ENCODE measurements around the gene DCT.

DCT gene

DNA sequence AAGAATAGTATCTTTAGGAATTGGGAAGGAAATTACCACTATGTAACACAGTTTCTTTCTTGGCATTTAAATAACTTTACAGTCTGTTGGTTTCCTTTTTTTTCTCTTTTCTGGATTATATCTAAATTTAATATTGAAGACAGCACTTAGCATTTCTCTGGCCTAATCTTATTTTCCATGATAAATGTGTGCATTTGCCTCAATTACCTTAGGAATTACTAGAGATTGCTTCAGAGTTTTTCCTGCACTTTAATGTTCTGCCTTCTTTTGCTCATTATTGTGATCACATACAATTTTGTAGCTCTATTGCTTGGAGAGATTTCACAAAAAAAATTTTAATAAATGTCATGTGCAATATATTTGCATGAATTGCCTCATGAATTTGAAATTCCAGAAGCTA is 25.1 kb downstream of the DCT start:
- no peak for DNase-seq (ENCODE audit: low spot score)

DNA sequence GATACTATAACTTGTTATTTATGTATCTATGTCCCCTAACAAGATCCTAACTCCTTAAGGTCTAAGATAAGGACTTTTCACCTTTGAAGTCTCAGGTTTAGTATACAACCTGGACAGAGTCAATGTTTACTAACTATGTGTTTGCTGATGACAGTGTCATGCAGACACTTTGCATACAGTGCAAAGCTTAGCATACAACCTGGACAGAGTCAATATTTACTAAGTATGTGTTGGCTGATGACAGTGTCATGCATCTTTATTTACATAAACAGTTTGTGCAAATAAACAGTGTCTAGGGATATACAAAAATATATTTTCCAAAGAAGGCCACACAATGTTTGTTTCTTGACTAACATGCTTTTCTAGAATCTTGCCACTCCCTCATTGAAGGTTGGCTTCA is 34.7 kb downstream of the DCT start:
- DNase-seq (ENCODE audit: low spot score) = no peak

DNA sequence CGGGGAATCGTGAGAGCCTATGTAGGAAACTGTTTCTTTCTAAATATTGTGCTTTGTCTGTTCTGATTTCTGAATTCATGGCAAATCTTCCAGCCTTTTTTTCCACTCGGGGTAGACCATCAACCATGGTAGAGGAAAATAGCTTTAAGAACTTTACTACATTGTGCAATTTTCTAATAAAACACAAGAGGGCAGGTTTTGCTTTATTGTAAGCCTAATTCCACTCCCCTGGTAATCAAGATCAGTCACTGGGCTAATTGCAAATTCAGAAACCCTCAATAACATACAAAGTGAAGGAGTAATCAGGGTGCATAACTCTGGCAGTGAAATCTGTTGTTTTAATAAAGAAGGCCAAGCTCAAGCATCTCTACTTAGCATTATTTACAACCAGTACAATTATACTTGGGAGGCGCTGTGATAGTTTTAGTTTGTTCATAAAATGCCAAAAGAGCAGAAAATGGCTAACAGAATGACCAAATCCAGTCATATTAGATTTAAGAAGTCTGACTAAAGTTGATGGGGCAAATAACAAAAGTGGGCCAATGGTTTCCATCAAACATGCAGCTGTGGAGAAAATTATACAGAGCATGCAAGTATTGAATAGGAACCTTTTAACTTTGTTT is 43.8 kb downstream of the DCT start:
- peak; percentile 65 for DNase-seq (ENCODE audit: low spot score)

DNA sequence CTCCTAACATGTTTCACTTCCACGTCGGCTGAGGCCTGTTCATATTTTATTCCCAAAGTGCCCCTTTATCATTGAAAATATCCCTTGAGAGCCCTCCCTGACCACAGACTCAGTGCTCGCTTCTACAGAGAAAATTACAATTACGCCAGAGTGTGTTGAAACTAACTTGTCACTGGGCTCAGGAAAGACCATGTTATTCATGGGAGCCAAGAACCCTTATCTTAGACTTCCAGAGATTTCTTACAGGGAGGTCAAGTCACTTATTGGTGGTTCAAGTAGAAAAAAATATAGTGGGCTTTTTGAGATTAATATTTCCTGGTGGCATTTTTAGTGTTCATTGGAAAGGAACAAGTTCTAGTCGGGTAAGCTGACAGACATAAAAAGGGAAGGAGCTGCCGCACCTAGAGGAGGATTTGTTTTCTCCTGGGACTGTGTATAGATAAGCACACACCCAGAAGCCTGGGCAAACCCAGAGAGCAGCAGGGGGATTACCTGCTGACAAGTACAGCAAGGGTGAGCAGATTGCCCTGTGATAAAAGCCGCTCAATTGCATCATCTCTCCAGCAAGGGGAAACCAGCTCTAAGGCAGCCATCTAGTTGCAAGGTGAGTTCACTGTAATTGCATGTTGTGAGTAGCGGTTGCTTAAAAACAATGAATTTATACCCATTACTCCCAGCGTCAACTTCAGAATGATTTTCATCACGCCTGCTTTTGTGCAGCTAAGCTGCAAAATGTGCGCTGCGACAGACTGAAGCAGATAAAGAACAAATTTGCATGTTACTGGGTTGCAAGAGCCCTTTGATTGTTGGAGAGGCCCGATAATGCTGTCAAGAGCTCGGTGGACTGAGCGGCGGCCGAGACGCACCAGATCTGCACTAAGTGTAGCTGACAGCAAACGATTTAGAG is 46.2 kb downstream of the DCT start:
- no peak for DNase-seq (ENCODE audit: low spot score)

DNA sequence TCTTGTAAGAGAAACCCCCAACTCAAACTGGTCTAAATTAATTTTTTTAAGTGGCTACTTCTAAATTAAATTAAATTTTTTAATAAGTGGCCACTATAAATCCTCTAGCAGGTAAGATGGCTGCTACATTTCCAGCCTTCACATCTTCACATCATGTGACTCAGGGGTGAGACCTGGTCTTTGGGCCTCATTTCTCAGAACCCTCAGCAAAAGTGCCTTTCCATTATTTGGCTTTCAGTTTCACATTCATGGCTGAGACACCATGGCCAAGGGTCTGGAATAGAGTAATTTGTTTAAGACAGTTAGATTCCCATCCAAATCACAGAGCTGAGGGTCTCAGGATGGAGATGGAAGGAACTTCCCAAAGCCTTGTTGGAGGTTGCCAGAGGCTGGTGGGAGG is 47.5 kb downstream of the DCT start:
- DNase-seq (ENCODE audit: low spot score) = no peak

DNA sequence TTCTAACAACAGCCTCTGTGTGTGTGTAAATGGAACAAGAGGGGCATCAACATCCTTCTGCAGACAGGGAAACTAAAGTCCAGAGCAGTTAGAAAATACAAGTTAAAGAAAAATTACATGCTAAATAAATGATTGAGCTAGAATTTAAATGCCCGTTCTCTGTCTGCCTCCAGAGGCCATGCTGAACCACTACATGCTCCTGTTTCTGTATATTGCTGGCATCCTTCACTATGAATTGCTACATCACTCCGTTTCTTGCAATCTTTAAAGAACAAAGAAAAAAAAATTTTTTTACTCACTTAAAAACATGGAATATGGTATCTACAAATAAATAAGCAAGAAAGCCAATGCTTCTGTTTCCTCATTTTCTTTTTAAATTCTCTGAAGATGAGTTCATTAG is 47.9 kb downstream of the DCT start:
- no peak for DNase-seq (ENCODE audit: low spot score)

DNA sequence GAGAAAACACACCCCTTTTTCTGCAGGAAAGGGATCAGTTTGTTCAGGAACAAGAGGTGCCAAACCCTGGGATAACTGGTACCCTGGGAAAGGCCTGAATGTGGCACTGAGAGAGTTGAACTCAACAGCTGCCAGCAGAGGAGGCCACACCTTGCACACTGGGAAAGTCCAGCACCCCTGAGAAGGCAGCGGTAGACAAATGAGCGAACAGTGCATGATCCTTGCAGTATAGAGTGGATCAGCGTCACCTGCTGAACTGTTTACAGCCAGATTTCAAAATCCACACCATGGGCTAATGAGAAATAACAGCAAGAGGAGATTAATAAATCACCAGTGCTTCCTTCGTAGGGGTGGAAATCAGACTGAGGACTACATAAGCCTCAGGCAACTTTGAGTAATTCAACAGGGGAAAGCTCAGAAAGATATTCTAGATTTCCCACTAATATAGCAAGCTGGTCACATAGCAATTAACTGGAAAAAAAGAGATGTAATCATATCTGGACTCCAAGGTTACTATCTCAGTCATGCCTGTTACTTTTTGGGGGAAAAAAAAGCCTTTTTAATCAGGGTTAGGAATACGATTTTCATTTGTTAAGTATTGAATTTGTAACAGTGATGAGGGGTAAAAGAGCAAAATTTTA is 52.0 kb downstream of the DCT start:
- DNase-seq (ENCODE audit: low spot score) = no peak

DNA sequence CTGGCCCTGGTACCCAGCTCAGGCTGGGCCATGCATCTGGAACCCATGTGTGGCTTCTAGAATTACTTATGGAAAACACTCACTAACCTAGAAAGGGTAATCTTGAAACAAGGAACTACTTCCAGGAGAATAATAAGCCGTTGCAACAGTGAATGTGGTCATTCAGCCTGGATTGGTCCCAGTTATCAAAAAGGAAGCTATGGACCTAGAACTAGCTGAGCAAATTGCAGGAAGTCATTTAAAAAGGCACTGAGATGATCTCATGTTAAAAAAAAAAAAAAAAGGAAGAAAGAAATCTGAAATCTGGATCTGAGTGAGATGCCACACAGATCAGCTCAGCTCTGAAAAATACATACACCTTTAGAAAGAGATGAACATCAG is 59.6 kb downstream of the DCT start:
- no peak for DNase-seq (ENCODE audit: low spot score)

DNA sequence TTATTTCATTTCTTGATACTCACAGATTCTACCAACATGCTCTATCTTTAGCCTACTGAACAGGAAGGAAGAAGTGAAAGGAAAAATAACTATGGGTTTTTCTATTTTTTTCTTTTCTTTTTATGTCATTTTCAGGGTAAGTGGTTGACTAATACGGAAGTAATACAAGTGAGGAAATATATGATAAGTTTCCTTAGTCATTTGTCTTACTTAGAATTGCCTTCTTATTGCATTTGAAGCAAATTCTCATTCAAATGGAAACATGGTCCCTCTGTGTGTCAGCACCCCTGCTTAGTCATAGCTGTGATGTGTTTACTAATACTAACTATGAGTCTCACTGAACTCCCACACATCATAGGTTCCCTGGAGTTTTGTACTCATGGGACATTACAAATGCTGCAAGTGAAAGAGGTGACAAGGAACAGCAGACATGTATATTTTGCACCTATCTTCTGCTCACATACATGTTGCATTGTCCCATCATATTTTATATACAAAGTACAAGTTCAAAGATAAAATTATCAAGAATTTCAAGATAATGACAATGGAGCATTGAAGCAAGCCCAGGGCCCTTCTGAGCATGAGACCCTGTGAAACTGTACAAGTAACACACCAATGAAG is 60.1 kb downstream of the DCT start:
- DNase-seq (ENCODE audit: low spot score) = no peak

DNA sequence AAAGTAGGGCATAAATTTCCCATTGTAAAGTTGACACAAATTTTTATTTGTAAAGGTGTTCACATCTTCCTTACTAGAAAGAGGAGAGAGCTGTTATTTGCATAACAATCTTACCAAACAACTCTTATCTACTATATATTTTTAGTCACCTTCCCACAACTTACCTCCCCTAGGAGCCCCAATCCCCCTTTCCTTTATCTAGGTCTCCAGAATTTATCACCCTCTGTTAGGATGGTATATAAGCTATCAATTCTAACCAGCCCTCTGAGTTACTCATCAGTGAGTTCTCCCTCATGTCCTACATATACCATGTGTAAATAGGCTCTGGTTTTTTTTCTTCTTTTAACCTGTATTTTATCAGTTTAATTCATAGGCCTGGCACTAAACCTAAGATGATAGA is 62.2 kb downstream of the DCT start:
- no peak for DNase-seq (ENCODE audit: low spot score)

DNA sequence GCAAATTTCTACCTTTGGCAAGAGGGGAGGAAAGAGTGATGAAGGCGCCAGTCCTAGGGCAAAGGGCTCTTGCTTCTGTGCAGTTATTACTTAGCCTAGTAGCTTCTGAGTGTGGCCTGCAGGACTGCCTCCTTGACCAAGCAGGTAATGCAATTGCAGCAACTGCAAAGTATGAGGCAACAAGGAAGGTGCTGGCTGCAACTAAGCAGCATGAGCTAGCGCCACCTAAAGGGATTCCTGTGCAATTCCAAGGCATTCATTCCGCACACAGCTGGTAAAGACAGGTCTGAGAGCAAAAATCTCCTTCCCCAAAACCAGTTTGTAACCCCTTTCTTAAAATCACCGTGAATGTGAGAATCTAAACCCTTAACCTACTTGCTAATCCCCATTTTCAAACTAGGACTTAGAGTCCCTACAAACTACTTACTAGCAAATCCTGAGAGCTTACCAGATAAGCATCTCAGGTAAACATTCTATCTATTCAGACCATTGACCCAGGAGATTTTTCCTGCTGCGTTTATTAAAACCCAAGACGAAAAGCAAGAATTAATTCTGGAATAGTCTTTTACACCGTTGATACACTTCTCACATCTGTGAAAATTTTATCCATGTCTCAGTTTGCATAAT is 62.9 kb downstream of the DCT start:
- DNase-seq (ENCODE audit: low spot score) = no peak

DNA sequence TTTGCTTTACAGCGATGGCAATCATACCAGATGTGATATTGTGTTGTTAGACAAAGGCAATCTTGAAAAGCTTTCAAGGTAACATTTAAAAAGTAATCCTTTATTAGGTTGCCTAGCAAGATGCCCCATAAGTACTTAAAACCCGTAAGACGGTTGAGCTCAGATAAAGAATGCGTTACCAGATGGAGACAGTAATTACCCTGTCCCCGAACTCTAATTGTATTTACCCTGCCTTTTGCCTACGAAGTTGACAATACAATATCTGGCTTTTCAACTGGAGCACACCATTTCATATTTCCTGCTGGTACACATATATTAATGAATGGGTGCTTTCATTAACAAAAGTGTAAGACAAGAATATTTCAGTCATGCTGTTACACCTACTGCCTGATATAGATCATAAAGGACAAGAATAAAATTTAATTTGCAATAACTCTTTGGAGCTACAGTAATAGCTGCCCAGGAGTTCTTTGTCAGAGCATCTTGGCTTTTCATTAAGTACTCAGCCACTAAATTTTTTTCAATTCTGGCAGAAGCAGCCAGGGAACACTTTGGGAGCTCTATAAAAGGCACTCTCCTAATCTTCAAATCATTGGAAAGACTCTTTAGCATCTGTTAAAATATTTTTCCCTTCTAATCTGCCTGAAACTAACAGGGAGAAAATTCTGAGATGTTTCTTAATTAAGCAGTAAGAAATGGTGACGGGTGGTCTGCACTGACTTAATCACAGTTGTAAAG is 63.8 kb downstream of the DCT start:
- no peak for DNase-seq (ENCODE audit: low spot score)

DNA sequence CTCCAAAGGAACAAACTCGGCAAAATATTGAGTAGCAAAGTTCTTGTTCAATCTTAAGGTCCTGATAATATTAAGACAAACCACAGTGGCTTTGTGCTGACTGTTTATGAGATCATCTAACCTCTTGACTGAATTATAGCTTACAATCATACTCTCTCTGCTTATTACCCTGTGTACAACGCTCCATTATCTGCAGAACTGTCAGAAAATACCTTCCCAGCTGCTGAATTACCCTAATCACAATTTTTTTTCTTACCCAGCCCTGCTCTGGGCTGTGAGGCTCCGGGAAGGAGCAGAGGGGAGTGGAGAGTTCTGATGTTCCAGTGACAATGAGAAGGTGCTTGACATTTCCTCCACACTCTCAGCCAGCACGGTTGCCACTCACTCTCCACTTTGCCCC is 64.8 kb downstream of the DCT start:
- DNase-seq (ENCODE audit: low spot score) = no peak

DNA sequence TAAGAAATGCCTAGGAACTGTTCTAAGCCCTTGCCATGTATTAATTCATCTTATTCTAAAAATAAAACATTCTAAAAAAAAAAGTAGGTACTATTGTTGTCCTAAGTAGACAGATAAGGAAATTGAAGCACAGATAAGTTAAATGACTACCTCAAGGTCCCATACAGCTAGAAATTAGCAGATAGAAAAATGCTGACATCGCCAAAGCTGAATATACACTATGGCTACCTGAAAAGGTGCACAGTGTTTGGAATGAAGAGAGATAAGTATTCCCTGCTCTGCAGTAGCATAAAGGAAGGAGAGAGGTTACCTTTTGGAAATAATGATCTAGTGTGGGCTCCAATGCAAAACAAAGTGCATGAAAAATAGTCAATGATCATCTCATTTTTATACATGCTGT is 65.3 kb downstream of the DCT start:
- DNase-seq (ENCODE audit: low spot score) = no peak

DNA sequence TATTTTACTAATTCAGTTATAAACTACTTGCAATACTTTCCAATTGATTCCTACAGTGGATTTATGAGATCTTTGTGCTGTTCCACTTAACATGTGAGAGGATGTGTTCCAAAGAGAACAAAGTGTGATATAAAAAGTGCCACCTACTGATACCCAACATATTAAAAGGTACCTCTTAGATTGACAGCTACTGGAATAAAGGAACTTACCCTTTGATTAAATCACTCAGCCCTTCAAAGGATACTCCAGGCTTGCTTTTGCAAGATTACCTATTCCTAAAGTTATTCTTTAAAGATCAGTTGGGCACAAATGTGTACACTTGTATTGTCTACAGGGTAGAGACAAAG is 65.9 kb downstream of the DCT start:
- DNase-seq (ENCODE audit: low spot score) = no peak

DNA sequence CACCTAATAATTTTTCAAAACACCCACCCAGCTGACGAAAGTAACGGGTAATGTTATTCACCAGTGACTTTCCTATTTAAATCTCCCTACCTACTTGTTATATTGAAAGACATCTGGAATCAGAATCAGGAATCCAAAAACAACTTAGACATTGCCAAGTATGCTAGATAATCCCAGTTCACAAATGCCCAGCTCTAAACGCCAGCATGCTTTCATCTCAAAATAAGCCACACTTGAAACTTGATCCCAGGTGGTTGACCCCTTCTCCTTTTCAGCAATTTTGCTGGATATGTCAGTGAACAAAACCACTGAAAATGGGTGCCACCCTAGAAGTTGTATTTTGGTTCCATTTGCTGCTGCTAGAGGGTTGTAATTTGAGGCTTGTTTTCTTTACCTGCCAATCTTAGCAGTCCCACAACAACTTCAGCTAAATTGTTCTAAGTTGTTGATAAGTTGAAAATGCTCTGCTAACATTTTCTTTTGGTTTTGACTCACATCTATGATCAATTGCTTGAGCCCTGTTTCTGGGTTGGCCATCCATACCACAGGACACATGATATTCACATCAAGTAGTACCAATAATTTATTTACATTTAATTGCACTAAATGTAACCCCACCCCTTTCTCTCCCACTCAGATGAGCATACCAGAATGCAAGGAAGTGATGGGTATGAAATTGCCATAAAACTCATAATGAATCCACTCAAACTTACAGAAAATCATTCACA is 66.4 kb downstream of the DCT start:
- no peak for DNase-seq (ENCODE audit: low spot score)

DNA sequence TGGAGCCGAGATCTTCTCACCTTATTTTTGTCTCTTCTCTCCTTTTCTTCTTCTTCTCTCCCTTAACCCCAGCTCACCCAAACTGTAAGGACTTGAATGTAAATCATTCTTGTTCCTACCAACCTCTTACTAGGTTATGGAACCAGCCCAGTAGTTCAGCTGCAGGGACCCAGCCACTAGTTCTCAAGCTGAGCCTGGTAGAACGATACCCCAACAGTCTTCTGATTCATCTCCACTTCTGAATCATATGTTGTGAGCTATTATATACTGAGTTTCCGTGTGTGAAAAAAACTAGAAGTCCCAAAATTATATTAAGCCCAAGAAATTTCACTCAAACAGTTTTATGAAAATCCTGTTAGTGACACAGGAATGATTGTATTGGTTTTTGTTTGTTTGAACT is 67.7 kb downstream of the DCT start:
- DNase-seq (ENCODE audit: low spot score) = no peak

DNA sequence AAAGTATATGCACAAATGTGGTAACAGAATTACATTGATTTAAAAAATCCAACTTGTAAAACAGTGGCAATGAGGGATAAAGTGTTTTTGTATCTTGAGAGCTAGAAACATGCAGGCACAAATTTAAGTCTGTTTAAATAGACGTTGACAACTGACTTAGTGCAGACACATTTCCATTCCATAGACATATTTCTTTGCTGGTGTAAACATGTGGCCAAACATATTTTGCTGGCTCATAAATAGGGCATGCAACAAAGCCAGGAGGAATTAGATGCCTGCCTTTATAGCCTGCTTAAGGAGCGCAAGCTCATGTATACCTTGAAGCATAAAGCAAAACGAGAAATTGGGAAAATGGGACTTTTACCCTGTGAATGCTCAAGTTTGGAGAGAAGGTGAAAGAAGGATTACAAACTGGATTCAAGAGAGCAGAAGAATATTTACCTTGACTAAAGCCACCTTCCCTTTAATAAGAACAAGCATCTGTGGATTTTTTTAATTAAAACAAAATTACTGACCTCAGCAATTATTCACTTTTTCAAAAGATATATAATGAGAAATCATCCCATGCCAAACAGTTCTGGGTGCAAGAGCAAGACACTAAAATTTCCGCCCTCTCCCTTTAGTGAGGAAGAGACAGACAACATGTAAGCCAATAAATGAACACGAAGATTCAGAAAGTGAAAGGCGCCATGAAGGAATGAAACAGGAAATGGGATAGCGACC is 71.0 kb downstream of the DCT start:
- DNase-seq (ENCODE audit: low spot score) = no peak

DNA sequence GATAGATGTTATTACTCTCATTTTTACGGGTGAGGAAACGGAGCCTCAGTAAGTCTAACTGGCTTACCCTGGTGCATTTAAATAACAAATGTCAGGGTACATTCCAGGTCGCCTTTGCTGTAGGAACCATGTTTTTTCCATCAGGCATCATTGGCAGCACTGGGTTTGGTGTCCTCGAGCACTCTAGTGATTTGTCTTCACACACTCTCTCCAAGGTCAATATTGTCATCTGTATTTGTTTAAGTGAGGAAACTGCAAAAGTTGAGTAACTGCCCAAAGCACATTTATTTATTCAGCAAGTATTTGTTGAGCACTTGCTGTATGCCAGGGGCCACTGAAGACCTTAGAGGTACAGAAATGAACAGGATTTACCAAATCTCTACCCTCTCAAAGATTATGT is 78.6 kb downstream of the DCT start:
- no peak for DNase-seq (ENCODE audit: low spot score)

DNA sequence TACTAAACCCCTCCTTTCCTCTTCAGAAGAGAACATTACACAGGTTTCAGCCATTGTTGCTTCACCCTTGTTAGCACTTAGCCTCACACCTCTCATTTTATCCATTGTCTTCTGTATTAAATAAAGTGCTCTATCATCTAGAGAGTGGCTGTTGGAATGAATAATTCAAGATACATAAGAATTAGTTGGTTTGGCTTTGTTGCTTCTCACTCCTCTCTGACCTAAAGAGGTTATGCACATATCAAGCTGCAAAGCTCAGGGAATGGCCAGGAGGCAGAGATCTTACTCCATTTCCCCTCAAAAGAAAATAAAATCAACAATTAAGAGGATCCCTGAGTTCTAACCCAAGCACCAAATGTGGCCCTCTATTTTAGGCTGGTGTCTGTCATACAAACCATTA is 79.7 kb downstream of the DCT start:
- no peak for DNase-seq (ENCODE audit: low spot score)

Measured in globus pallidus (tissue), 1 donor.